Liver (tissue), 9 donors: Measurements from ENCODE around the gene ADAMTS15. TPM values are rescaled to one million over a fixed set of nuclear protein-coding genes. Genes with fewer than 3 reads are reported as not detected.

Experiments used
- DNase-seq: peaks from one replicate; pipeline ENCODE4 v3.0.0-alpha.2; 2017; ENCODE audit warnings: low spot score
- H3K27ac ChIP-seq, 2 donors: one replicate each; pipeline ENCODE4 v1.7.0; 2013; ENCODE audit warnings: inconsistent platforms in 2 of 2, low read length in 2 of 2, control low read depth in 1 of 2, low read depth in 1 of 2, mild to moderate bottlenecking in 1 of 2
- H3K27me3 ChIP-seq, 4 donors: one replicate each; pipeline versions ENCODE4 v1.6.1 to v1.7.0; 2013; ENCODE audit warnings: low read length in 3 of 4, inconsistent platforms in 1 of 4, mild to moderate bottlenecking in 1 of 4, moderate library complexity in 1 of 4; ENCODE audit not compliant: control insufficient read depth in 4 of 4, insufficient read depth in 4 of 4
- H3K36me3 ChIP-seq, 4 donors: one replicate each; pipeline versions ENCODE4 v1.6.1 to v1.7.0; 2013; ENCODE audit warnings: low read length in 3 of 4, mild to moderate bottlenecking in 3 of 4, low read depth in 1 of 4, moderate library complexity in 1 of 4; ENCODE audit not compliant: control insufficient read depth in 4 of 4, insufficient read depth in 3 of 4
- H3K4me1 ChIP-seq, 4 donors: one replicate each; pipeline versions ENCODE4 v1.6.1 to v1.7.0; 2013; ENCODE audit warnings: low read length in 3 of 4, mild to moderate bottlenecking in 3 of 4, moderate library complexity in 1 of 4; ENCODE audit not compliant: control insufficient read depth in 4 of 4, insufficient read depth in 4 of 4
- H3K4me3 ChIP-seq, 3 donors: one replicate each; pipeline versions ENCODE4 v1.6.1 to v1.7.0; 2013; ENCODE audit warnings: low read length in 3 of 3, control low read depth in 1 of 3, low read depth in 1 of 3, mild to moderate bottlenecking in 1 of 3
- H3K9ac ChIP-seq, 2 donors: one replicate each; pipeline ENCODE4 v1.7.0; 2013; ENCODE audit warnings: low read length in 2 of 2, mild to moderate bottlenecking in 2 of 2, moderate library complexity in 2 of 2, control low read depth in 1 of 2, low read depth in 1 of 2
- H3K9me3 ChIP-seq, 4 donors: one replicate each; pipeline versions ENCODE4 v1.6.1 to v1.7.0; 2013; ENCODE audit warnings: low read length in 3 of 4; ENCODE audit not compliant: control insufficient read depth in 4 of 4
- EGR1 ChIP-seq, 2 donors: IDR thresholded peaks; 2 replicates each; pipeline ENCODE4 v1.6.1; 2016 to 2018; ENCODE audit warnings: antibody characterized with exemption in 2 of 2, low read depth in 2 of 2
- FOXA1 ChIP-seq: IDR thresholded peaks from 2 replicates; pipeline ENCODE4 v1.6.1; 2016; ENCODE audit warnings: antibody characterized with exemption
- FOXA2 ChIP-seq: IDR thresholded peaks from 2 replicates; pipeline ENCODE4 v1.6.1; 2016; ENCODE audit warnings: antibody characterized with exemption
- GABPA ChIP-seq, 2 donors: IDR thresholded peaks in 1 of 2; conservative IDR thresholded peaks in 1 of 2; 2 replicates each; pipeline ENCODE4 v1.6.1; 2016; ENCODE audit warnings: antibody characterized with exemption in 2 of 2, mild to moderate bottlenecking in 1 of 2, moderate library complexity in 1 of 2
- HNF4G ChIP-seq: IDR thresholded peaks from 2 replicates; pipeline ENCODE4 v1.6.1; 2016; ENCODE audit warnings: antibody characterized with exemption
- JUND ChIP-seq, 2 donors: IDR thresholded peaks; 2 replicates each; pipeline ENCODE4 v1.6.1; 2016; ENCODE audit warnings: antibody characterized with exemption in 2 of 2
- NR2F2 ChIP-seq: IDR thresholded peaks from 2 replicates; pipeline ENCODE4 v1.6.1; 2016; ENCODE audit warnings: antibody characterized with exemption
- RAD21 ChIP-seq, 2 donors: IDR thresholded peaks; 2 replicates each; pipeline ENCODE4 v1.6.1; 2016; ENCODE audit warnings: antibody characterized with exemption in 2 of 2, mild to moderate bottlenecking in 2 of 2
- RXRA ChIP-seq, 2 donors: IDR thresholded peaks; 2 replicates each; pipeline ENCODE4 v1.6.1; 2017 to 2018; ENCODE audit warnings: antibody characterized with exemption in 2 of 2, mild to moderate bottlenecking in 1 of 2
- SP1 ChIP-seq: IDR thresholded peaks from 2 replicates; pipeline ENCODE4 v1.6.1; 2018; ENCODE audit warnings: antibody characterized with exemption, mild to moderate bottlenecking
- TAF1 ChIP-seq: conservative IDR thresholded peaks from 2 replicates; pipeline ENCODE4 v1.6.1; 2016; ENCODE audit warnings: antibody characterized with exemption, mild to moderate bottlenecking
- YY1 ChIP-seq: IDR thresholded peaks from 2 replicates; pipeline ENCODE4 v1.6.1; 2016; ENCODE audit warnings: antibody characterized with exemption, mild to moderate bottlenecking
- WGBS: extraction: QIAGEN DNeasy Blood & Tissue Kit; methylation state at CpG from one replicate; pipeline ENCODE4 v1.1.7; 2013; 5-methylcytosine and 5-hydroxymethylcytosine counted together
- polyA plus RNA-seq, 2 donors: library from polyadenylated mRNA; stranded (reverse) in 1 of 2; unstranded in 1 of 2; fragments of 200-250 nt in 1 of 2; fragments of >200 nt in 1 of 2; fragmentation: Nextera tagmentation in 1 of 2; extraction: Ambion mirVana in 1 of 2; gene quantifications; one replicate each; pipeline versions ENCODE4 v1.2.1 to v1.2.3, GENCODE V29; 2013 to 2015
- total RNA-seq, 2 donors: library from RNA; depleted of rRNA; stranded (reverse); fragments of >200 nt; gene quantifications; one replicate each; pipeline ENCODE4 v1.2.3, GENCODE V29; 2014
- TF ChIP-seq, protein P1 (sequence below): IDR thresholded peaks from 2 replicates; pipeline ENCODE4 v1.6.1; 2016; ENCODE audit warnings: antibody characterized with exemption
- TF ChIP-seq, protein P2 (sequence below): IDR thresholded peaks from 2 replicates; pipeline ENCODE4 v1.6.1; 2016; ENCODE audit warnings: antibody characterized with exemption
- TF ChIP-seq, protein P3 (sequence below): IDR thresholded peaks from 2 replicates; pipeline ENCODE4 v1.6.1; 2016; ENCODE audit warnings: antibody characterized with exemption
- TF ChIP-seq, protein P4 (sequence below): fragments of 150-350 bp; IDR thresholded peaks from 2 replicates; pipeline ENCODE4 v1.5.1; 2017; ENCODE audit warnings: improper control_type of control experiment, low read depth, low read length; ENCODE audit not compliant: missing input control
- donor health status: healthy.
- donor health status: healthy.
- donor health status: healthy.
- donor health status: healthy.
- donor health status: healthy.

Gene ADAMTS15
- total and polyA plus RNA-seq, 4 donors = 0.06 to 1.3 (median 0.77) TPM

DNA sequence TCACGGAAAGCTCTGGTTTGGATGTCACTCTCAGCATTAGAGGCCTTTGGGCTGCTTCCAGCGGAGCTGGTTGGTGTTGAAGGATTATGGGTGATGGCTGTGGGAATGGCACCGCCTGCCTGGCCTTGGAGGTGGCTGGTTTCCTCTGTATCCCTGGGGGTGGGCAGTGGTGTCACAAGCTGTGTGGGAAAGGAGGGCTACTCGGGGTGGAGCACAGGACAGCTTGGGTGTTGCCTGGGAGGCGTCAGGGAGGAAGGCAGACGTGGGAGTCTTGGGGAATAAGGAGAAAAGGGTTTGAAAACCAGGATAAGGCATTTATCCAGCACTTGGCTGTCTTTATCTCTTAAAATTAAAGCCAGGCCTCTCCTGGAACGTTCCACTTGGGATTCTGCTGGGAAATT, 71.8 kb downstream of the ADAMTS15 start:
- Histone ChIP-seq H3K27me3 (no peaks in the 10 kb centered on the region), H3K4me1 (no peaks in the 10 kb centered on the region), H3K9me3 (no peaks in the 10 kb centered on the region), H3K36me3 (no peaks in the 10 kb centered on the region), H3K9ac (no peak overlapping the region), H3K27ac (no peak overlapping the region), H3K4me3 (no peak overlapping the region)
- TF ChIP-seq EGR1 (IDR thresholded peaks at IDR 0.05; ENCODE audit: low read depth in 2 of 2) (no peak), YY1 (no peak), HNF4G (no peak), TAF1 (no peak), GABPA (IDR thresholded peaks at IDR 0.05 in 1 of 2, conservative IDR thresholded peaks at IDR 0.05 in 1 of 2) (no peak), RXRA (IDR thresholded peaks at IDR 0.05) (no peak), FOXA2 (no peak), FOXA1 (no peak), NR2F2 (no peak), JUND (IDR thresholded peaks at IDR 0.05) (no peak), SP1 (no peak)
- TF ChIP-seq, protein P1, sequence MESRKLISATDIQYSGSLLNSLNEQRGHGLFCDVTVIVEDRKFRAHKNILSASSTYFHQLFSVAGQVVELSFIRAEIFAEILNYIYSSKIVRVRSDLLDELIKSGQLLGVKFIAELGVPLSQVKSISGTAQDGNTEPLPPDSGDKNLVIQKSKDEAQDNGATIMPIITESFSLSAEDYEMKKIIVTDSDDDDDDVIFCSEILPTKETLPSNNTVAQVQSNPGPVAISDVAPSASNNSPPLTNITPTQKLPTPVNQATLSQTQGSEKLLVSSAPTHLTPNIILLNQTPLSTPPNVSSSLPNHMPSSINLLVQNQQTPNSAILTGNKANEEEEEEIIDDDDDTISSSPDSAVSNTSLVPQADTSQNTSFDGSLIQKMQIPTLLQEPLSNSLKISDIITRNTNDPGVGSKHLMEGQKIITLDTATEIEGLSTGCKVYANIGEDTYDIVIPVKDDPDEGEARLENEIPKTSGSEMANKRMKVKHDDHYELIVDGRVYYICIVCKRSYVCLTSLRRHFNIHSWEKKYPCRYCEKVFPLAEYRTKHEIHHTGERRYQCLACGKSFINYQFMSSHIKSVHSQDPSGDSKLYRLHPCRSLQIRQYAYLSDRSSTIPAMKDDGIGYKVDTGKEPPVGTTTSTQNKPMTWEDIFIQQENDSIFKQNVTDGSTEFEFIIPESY = no peak
- TF ChIP-seq, protein P2, sequence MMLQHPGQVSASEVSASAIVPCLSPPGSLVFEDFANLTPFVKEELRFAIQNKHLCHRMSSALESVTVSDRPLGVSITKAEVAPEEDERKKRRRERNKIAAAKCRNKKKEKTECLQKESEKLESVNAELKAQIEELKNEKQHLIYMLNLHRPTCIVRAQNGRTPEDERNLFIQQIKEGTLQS = no peak
- TF ChIP-seq, protein P3, sequence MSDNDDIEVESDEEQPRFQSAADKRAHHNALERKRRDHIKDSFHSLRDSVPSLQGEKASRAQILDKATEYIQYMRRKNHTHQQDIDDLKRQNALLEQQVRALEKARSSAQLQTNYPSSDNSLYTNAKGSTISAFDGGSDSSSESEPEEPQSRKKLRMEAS = no peak
- TF ChIP-seq, protein P4, sequence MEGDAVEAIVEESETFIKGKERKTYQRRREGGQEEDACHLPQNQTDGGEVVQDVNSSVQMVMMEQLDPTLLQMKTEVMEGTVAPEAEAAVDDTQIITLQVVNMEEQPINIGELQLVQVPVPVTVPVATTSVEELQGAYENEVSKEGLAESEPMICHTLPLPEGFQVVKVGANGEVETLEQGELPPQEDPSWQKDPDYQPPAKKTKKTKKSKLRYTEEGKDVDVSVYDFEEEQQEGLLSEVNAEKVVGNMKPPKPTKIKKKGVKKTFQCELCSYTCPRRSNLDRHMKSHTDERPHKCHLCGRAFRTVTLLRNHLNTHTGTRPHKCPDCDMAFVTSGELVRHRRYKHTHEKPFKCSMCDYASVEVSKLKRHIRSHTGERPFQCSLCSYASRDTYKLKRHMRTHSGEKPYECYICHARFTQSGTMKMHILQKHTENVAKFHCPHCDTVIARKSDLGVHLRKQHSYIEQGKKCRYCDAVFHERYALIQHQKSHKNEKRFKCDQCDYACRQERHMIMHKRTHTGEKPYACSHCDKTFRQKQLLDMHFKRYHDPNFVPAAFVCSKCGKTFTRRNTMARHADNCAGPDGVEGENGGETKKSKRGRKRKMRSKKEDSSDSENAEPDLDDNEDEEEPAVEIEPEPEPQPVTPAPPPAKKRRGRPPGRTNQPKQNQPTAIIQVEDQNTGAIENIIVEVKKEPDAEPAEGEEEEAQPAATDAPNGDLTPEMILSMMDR = no peak
- 81% methylated on average over 7 of the region's 7 CpGs for WGBS
- DNase-seq = no peak

DNA sequence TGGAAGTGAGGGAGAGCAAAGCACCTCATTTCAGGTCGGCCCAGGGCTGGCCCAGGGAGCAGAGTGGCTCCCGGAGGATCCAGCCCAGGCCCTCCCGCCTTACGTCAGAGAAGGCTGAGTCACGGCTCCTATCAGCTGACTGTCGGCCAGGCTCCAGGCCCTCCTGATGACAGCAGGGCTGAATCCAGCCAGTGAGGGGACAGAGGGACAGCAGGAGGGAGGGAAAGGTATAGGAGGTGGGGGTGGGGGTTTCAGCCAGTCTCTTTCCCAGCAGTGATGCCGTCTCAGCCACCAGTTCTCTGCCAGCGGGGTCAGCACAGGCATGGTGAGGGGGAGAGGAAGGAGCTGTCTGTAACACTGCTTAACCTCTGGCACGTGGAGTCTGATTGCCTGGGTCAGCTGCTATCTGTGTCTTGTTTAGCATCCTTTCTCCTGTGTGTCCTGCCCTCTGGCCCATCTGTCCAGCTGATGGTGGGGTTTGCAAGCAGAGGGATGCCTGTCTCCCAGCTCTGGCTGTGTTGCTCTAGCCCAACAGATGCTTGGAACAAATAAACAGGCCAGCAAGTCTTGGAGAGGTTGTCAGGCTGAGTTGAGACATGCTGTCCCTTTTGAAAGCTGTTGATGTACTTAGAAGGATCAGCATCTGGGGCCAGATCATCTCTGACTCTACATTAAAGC, 74.0 kb downstream of the ADAMTS15 start:
- Histone ChIP-seq H3K27ac (peak overlapping the region in 1 of 2 donors; percentile 26), H3K36me3 (no peaks in the 10 kb centered on the region), H3K27me3 (no peaks in the 10 kb centered on the region), H3K4me3 (no peak overlapping the region), H3K4me1 (no peaks in the 10 kb centered on the region), H3K9ac (no peak overlapping the region), H3K9me3 (no peaks in the 10 kb centered on the region)
- DNase-seq = no peak
- TF ChIP-seq SP1 = peak; percentile 56
- TF ChIP-seq, protein P4 = no peak
- no peak for TF ChIP-seq TAF1
- peak; percentile 62 to 70 for TF ChIP-seq RXRA (IDR thresholded peaks at IDR 0.05)
- TF ChIP-seq, protein P3 = peak; percentile 57
- TF ChIP-seq RAD21 (IDR thresholded peaks at IDR 0.05) = peak in 1 of 2 donors; percentile 45
- TF ChIP-seq JUND (IDR thresholded peaks at IDR 0.05) = peak; percentile 52 to 54
- TF ChIP-seq, protein P2 = no peak
- no peak for TF ChIP-seq GABPA (IDR thresholded peaks at IDR 0.05 in 1 of 2, conservative IDR thresholded peaks at IDR 0.05 in 1 of 2)
- peak; percentile 99 for TF ChIP-seq NR2F2
- TF ChIP-seq FOXA2 = no peak
- WGBS = 42% methylated on average over 9 of the region's 9 CpGs
